HepG2 (cell line): ENCODE data around the gene MIA3.

Source experiments
- BHLHE40 ChIP-seq: IDR thresholded peaks from 2 replicates; pipeline ENCODE4 v1.6.1; 2011; ENCODE audit warnings: low read length, improper control_type of control experiment
- CTCF ChIP-seq: sonication (generic); formaldehyde crosslinking; IDR thresholded peaks from 2 replicates; pipeline ENCODE4 v1.5.0; 2020; ENCODE audit warnings: mild to moderate bottlenecking, missing genetic modification reagents, moderate library complexity
- RBFOX2 ChIP-seq: fragments of 200-400 bp; formaldehyde crosslinking; IDR thresholded peaks from 2 replicates; pipeline ENCODE4 v1.6.1; 2017; ENCODE audit warnings: low read depth, mild to moderate bottlenecking, low read length
- TRIM22 ChIP-seq: fragments of 450-650 bp; IDR thresholded peaks from 2 replicates; pipeline ENCODE4 v1.6.1; 2017

- TF ChIP-seq BHLHE40 (no peak), CTCF (CRISPR knock-in tag) (no peak), TRIM22 (no peak), RBFOX2 (no peak)
These were observed 78.8 kb downstream of the MIA3 start for GRCh38 chr1:222696741-222697140.
